Body of pancreas (tissue), 4 donors: ENCODE measurements around the gene SPATA1. TPM values are rescaled to one million over a fixed set of nuclear protein-coding genes. Genes with fewer than 3 reads are reported as not detected.

Source experiments
- ATAC-seq: fragments of 150-250 bp; one replicate; pipeline ENCODE4 v1.9.1; 2016
- DNase-seq, 4 donors: peaks; one replicate each; pipeline ENCODE4 v3.0.0-alpha.2; 2019
- H3K27ac ChIP-seq, 4 donors: fragments of 200-600 bp; sonication (generic); 1 replicate in 3 of 4; 2 replicates in 1 of 4; pipeline versions ENCODE4 v1.5.1 to v1.6.1; 2016 to 2019; ENCODE audit warnings: mild to moderate bottlenecking in 1 of 4, mixed read lengths in 1 of 4, moderate library complexity in 1 of 4
- H3K27me3 ChIP-seq, 2 donors: fragments of 200-600 bp; sonication (generic); one replicate each; pipeline ENCODE4 v1.6.0; 2016; ENCODE audit warnings: mild to moderate bottlenecking in 1 of 2
- H3K36me3 ChIP-seq, 2 donors: fragments of 200-600 bp; sonication (generic); replicated peaks in 1 of 2; 2 replicates each; pipeline ENCODE4 v1.5.1; 2016; ENCODE audit warnings: low read depth in 2 of 2; ENCODE audit not compliant: insufficient read depth in 1 of 2
- H3K4me1 ChIP-seq: fragments of 200-600 bp; sonication (generic); one replicate; pipeline ENCODE4 v1.6.0; 2016
- H3K4me3 ChIP-seq, 2 donors: fragments of 200-600 bp; sonication (generic); 1 replicate in 1 of 2; 2 replicates in 1 of 2; pipeline ENCODE4 v1.5.1; 2016 to 2019
- H3K9me3 ChIP-seq, 3 donors: fragments of 200-600 bp; sonication (generic); 1 replicate in 2 of 3; 2 replicates in 1 of 3; pipeline ENCODE4 v1.5.1; 2016
- POLR2A ChIP-seq, 3 donors: fragments of 450-650 bp; IDR thresholded peaks; one replicate each; pipeline ENCODE4 v1.6.1; 2016; ENCODE audit warnings: antibody characterized with exemption in 3 of 3, mild to moderate bottlenecking in 2 of 3
- WGBS, 2 donors: methylation state at CpG; one replicate each; pipeline ENCODE4 v1.1.5; 2017; 5-methylcytosine and 5-hydroxymethylcytosine counted together
- intact Hi-C: fragments of 100-400 bp; cut with DNase I; formaldehyde crosslinking; loops from one replicate; pipeline ENCODE4 v1.15.1; 2023
- total RNA-seq, 2 donors: library from RNA; depleted of rRNA; stranded (reverse); fragments of >200 nt; gene quantifications; one replicate each; pipeline ENCODE4 v1.1.0, GENCODE V29; 2016
- TF ChIP-seq, protein P1 (sequence below), 7 experiments: fragments of 450-650 bp in 4 of 7; fragments of 200-600 bp in 3 of 7; sonication (generic) in 3 of 7; IDR thresholded peaks; one replicate each; pipeline ENCODE4 v1.5.1; 2016 to 2019; ENCODE audit warnings: antibody characterized with exemption in 7 of 7

Gene SPATA1
- total RNA-seq, 2 donors from 2014 or later, result under 0.01 TPM; not detected in 1

DNA sequence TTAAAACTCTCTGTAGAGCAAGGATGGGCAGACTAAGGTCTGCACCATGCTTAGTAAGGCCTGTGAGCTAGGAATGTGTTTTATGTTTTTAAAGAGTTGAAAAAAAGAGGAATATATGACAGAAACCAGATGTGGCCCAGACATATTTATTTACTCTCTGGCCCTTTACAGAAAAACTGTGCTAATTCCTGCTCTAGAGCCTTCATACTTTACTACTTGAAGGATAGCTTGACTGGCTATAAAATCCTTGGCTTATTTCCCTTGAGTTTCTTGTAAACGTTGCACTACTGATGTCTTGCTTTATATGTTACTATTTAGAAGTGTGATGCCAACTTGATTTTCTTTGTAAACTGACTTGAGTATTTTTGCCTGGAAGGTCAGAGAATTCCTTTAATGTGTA, 34.6 kb downstream of the SPATA1 start:
- 16 to 17% methylated on average over 1 of the region's 1 CpG for WGBS, 2 donors
- Histone ChIP-seq H3K27ac (no peak overlapping the region), H3K27me3 (no peaks in the 10 kb centered on the region), H3K9me3 (no peaks in the 10 kb centered on the region), H3K4me1 (no peaks in the 10 kb centered on the region), H3K36me3 (no peaks in the 10 kb centered on the region), H3K4me3 (no peak overlapping the region)
- ATAC-seq (no peak), DNase-seq (no peak)
- TF ChIP-seq POLR2A (IDR thresholded peaks at IDR 0.05), result no peak
- TF ChIP-seq, protein P1, sequence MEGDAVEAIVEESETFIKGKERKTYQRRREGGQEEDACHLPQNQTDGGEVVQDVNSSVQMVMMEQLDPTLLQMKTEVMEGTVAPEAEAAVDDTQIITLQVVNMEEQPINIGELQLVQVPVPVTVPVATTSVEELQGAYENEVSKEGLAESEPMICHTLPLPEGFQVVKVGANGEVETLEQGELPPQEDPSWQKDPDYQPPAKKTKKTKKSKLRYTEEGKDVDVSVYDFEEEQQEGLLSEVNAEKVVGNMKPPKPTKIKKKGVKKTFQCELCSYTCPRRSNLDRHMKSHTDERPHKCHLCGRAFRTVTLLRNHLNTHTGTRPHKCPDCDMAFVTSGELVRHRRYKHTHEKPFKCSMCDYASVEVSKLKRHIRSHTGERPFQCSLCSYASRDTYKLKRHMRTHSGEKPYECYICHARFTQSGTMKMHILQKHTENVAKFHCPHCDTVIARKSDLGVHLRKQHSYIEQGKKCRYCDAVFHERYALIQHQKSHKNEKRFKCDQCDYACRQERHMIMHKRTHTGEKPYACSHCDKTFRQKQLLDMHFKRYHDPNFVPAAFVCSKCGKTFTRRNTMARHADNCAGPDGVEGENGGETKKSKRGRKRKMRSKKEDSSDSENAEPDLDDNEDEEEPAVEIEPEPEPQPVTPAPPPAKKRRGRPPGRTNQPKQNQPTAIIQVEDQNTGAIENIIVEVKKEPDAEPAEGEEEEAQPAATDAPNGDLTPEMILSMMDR (IDR thresholded peaks at IDR 0.05), result no peak
- intact Hi-C loops, result no loop called here

DNA sequence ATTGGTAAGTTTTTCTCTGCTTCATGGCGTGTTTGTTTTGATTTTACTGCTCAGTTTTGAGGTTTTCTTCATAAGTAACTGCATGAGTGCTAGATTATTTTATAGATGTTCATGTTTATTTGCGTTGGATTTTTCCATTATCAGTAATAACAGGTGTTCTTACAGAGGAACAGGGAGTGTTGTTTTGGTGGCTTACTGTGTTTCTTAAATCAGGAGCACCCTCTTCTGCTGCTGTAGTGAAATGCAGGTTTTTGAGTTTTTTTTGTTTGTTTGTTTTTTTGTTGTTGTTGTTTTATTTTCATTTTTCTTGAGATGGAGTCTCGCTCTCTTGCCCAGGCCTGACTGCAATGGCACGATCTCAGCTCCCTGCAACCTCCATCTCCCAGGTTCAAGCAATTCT, 35.5 kb downstream of the SPATA1 start:
- no peaks in the 10 kb centered on the region for H3K27me3 ChIP-seq
- intact Hi-C loops, result no loop called here
- no peak for ATAC-seq
- H3K9me3 ChIP-seq, result no peaks in the 10 kb centered on the region
- H3K36me3 ChIP-seq, result no peaks in the 10 kb centered on the region
- DNase-seq, result no peak
- H3K4me1 ChIP-seq, result no peaks in the 10 kb centered on the region
- no peak overlapping the region for H3K27ac ChIP-seq
- WGBS, 2 donors, result 74 to 82% methylated on average over 4 of the region's 4 CpGs
- TF ChIP-seq POLR2A (IDR thresholded peaks at IDR 0.05), result no peak
- TF ChIP-seq, protein P1 (IDR thresholded peaks at IDR 0.05), result peak in 5 of 7 experiments; percentile 10 to 49 (median 31)
- H3K4me3 ChIP-seq, result no peak overlapping the region

DNA sequence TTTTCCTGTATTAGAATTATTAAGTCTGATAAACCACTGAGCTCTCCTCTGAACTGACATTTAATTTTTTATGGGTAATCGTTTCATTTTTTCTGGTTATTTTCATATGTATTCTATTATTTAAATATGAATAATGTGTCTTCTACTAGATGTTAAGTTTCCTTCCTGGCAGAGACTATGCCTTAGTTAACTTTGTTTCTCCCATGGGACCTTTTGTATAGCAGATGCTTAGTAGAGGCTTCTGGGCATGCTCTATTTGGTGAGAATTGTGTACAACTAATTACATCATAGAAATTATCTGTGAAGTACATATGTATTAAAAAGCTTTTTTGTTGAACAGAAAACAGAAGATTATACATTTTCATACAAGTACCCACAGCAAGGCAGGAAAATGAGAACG, 44.6 kb downstream of the SPATA1 start:
- Histone ChIP-seq H3K9me3 (no peaks in the 10 kb centered on the region), H3K4me1 (no peaks in the 10 kb centered on the region), H3K4me3 (no peak overlapping the region), H3K36me3 (peaks cover 0 to 3% of the 10 kb centered on the region in 2 donors), H3K27ac (no peak overlapping the region), H3K27me3 (no peaks in the 10 kb centered on the region)
- 81 to 86% methylated on average over 2 of the region's 2 CpGs for WGBS, 2 donors
- no peak for TF ChIP-seq POLR2A (IDR thresholded peaks at IDR 0.05)
- TF ChIP-seq, protein P1 (IDR thresholded peaks at IDR 0.05), result no peak
- ATAC-seq (no peak), DNase-seq (no peak)
- intact Hi-C loops, result no loop called here

DNA sequence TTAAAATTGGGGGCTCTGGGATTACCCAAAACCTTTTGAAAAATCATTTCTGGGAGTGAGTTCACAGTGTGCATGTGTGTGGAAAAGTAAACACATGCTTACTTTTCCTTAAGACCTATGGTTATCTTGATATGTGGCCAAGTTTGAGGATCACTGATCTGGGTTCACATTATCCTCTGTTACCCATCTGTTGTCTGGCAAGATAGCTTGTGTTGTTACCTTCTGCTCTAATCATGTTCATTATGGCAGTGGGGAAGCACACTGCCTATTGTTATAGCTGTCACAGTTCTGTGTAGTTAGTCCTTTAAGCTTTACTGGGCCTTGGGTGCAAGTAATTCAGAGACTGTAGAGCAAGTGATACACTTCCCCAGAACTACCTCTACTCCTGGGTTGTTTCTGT, 63.0 kb downstream of the SPATA1 start:
- H3K36me3 ChIP-seq, result peaks cover 0 to 6% of the 10 kb centered on the region in 2 donors
- H3K4me1 ChIP-seq, result peaks cover 15% of the 10 kb centered on the region
- H3K4me3 ChIP-seq, result no peak overlapping the region
- TF ChIP-seq, protein P1 (IDR thresholded peaks at IDR 0.05), result no peak
- TF ChIP-seq POLR2A (IDR thresholded peaks at IDR 0.05), result no peak
- intact Hi-C loops, result no loop called here
- no peaks in the 10 kb centered on the region for H3K9me3 ChIP-seq
- H3K27ac ChIP-seq, result no peak overlapping the region
- no peak for ATAC-seq
- DNase-seq, result no peak
- H3K27me3 ChIP-seq, result no peaks in the 10 kb centered on the region

DNA sequence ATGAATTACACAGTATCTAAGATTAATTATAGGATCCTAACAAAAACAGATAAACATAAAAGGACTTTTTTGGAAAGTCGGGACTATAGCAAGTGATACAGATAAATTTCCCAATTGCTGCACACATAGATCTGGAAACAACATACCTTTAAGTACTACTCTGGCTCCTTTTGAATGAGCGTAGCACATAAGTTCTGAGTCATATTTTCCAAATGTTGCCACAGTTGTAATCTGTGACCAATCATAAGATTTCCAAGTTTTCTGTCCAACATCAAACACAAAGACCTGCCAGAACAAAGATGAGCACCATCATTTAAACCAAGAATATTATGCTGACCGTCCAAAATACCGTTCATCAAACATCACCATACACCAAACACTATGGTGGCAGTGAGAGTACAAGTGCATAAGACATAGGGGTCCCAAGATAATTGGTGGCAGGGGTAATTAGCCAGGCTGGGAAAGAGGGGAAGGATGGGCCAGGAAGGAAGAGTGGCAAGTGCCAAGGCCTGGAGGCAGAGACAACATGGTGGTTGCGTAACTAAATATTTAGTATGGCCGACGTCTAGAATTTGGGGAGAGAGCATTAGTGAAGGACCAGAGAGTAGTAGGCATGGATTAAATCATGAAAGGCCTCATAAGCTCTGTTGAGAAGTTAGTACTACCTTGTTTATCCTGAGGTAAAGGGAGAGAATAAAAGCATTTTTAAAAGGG, 64.4 kb downstream of the SPATA1 start:
- no peaks in the 10 kb centered on the region for H3K36me3 ChIP-seq
- no peaks in the 10 kb centered on the region for H3K27me3 ChIP-seq
- TF ChIP-seq, protein P1 (IDR thresholded peaks at IDR 0.05), result no peak
- TF ChIP-seq POLR2A (IDR thresholded peaks at IDR 0.05), result no peak
- intact Hi-C loops, result no loop called here
- WGBS, 2 donors, result 82 to 90% methylated on average over 7 of the region's 7 CpGs
- DNase-seq, result no peak
- H3K9me3 ChIP-seq, result no peaks in the 10 kb centered on the region
- ATAC-seq, result no peak
- peaks cover 15% of the 10 kb centered on the region for H3K4me1 ChIP-seq
- H3K4me3 ChIP-seq, result no peak overlapping the region
- no peak overlapping the region for H3K27ac ChIP-seq
